ENCODE data around the gene CXCR3.

Gene CXCR3

GRCh38 chrX:71637253-71637618 lies 18.9 kb upstream of the CXCR3 start:
- no peak for DNase-seq (ENCODE audit: low read depth in 3 of 3)

- no peak for DNase-seq (ENCODE audit: low read depth in 3 of 3)
These were observed 18.3 kb upstream of the CXCR3 start for GRCh38 chrX:71636438-71637252.

- DNase-seq (ENCODE audit: low read depth in 3 of 3), result no peak
These were observed 16.1 kb upstream of the CXCR3 start for GRCh38 chrX:71634366-71634765.

- no peak for DNase-seq (ENCODE audit: low read depth in 3 of 3)
These were observed 14.8 kb upstream of the CXCR3 start for GRCh38 chrX:71632923-71633657.

GRCh38 chrX:71629467-71629866 lies 11.2 kb upstream of the CXCR3 start:
- no peak for DNase-seq (ENCODE audit: low read depth in 3 of 3)

GRCh38 chrX:71627588-71628404 lies 9.5 kb upstream of the CXCR3 start:
- no peak for DNase-seq (ENCODE audit: low read depth in 3 of 3)

GRCh38 chrX:71626576-71626975 lies 8.3 kb upstream of the CXCR3 start:
- DNase-seq (ENCODE audit: low read depth in 3 of 3), result no peak

GRCh38 chrX:71625471-71625870 lies 7.2 kb upstream of the CXCR3 start:
- no peak for DNase-seq (ENCODE audit: low read depth in 3 of 3)

- DNase-seq (ENCODE audit: low read depth in 3 of 3), result no peak
These were observed 5.4 kb upstream of the CXCR3 start for GRCh38 chrX:71623714-71624113.

- peak in 2 of 3 donors; percentile 54 to 59 for DNase-seq (ENCODE audit: low read depth in 3 of 3)
These were observed 4.5 kb upstream of the CXCR3 start for GRCh38 chrX:71622576-71623450.

GRCh38 chrX:71622032-71622575 lies 3.8 kb upstream of the CXCR3 start:
- DNase-seq (ENCODE audit: low read depth in 3 of 3), result no peak

- no peak for DNase-seq (ENCODE audit: low read depth in 3 of 3)
These were observed 3.3 kb upstream of the CXCR3 start for GRCh38 chrX:71621603-71622002.

GRCh38 chrX:71619986-71620385 lies 1.7 kb upstream of the CXCR3 start:
- DNase-seq (ENCODE audit: low read depth in 3 of 3), result no peak

GRCh38 chrX:71619193-71619592 lies 882 bp upstream of the CXCR3 start:
- DNase-seq (ENCODE audit: low read depth in 3 of 3), result peak; percentile 46 to 65 (median 58)

GRCh38 chrX:71618787-71619186 lies 476 bp upstream of the CXCR3 start:
- DNase-seq (ENCODE audit: low read depth in 3 of 3), result no peak

GRCh38 chrX:71617742-71618141 lies 569 bp downstream of the CXCR3 start:
- no peak for DNase-seq (ENCODE audit: low read depth in 3 of 3)

- DNase-seq (ENCODE audit: low read depth in 3 of 3), result no peak
These were observed 1.4 kb downstream of the CXCR3 start for GRCh38 chrX:71616672-71617529.

- DNase-seq (ENCODE audit: low read depth in 3 of 3), result no peak
These were observed 2.4 kb downstream of the CXCR3 start for GRCh38 chrX:71615954-71616353.

GRCh38 chrX:71615056-71615455 lies 3.3 kb downstream of the CXCR3 start:
- no peak for DNase-seq (ENCODE audit: low read depth in 3 of 3)

- no peak for DNase-seq (ENCODE audit: low read depth in 3 of 3)
These were observed 6.1 kb downstream of the CXCR3 start for GRCh38 chrX:71612256-71612655.
